HepG2 (cell line): ENCODE results near the gene SYT15B. TPM values are rescaled to one million over a fixed set of nuclear protein-coding genes. Genes with fewer than 3 reads are reported as not detected.
"Not testable (repeated sequence)": the region's sequence is repeated elsewhere in the genome, so short reads cannot be mapped to it uniquely, and the experiment has no call there.

ENCODE experiments used
- ATAC-seq: fragments of 200-7000 bp; cut with Tn5 transposase; 3 replicates; pipeline ENCODE4 v1.9.1; 2020; ENCODE audit warnings: mild to moderate bottlenecking, moderate library complexity
- BruUV-seq: library from RNA; stranded (reverse); fragments of 400-500 nt; replicated peaks from 2 replicates; lab custom pipeline; 2021; lab: Mats Ljungman, UMichigan
- CTCF ChIA-PET: fragments of 300-600 bp; formaldehyde crosslinking; extraction: SDS; loops from one replicate; lab custom pipeline; 2021; ENCODE audit warnings: low total read pairs, inconsistent platforms, low intra/inter-chr PET ratio; lab: Yijun Ruan, JAX
- POLR2A ChIA-PET: fragments of 350-600 bp; sonication (Branson Sonifier 250); formaldehyde crosslinking; loops from one replicate; lab custom pipeline; 2020; ENCODE audit warnings: antibody characterized with exemption, inconsistent platforms; lab: Yijun Ruan, JAX
- DNase-seq: peaks from one replicate; pipeline ENCODE4 v3.0.0-alpha.2; 2015; ENCODE audit warnings: low spot score
- FAIRE-seq: peaks from 3 replicates; lab custom pipeline; 2011; peaks lifted over from hg19 to GRCh38; lab: Jason Lieb, UNC
- H2AFZ ChIP-seq: one replicate; pipeline ENCODE4 v1.6.1; 2011; ENCODE audit warnings: low read length, inconsistent platforms
- H3K27ac ChIP-seq: fragments of 300-600 bp; 3 replicates; pipeline ENCODE4 v1.8.0; 2011; ENCODE audit warnings: mixed run types, mild to moderate bottlenecking, mixed read lengths, low read length, inconsistent platforms; ENCODE audit not compliant: insufficient read depth; ENCODE audit errors: extremely low read length
- H3K27me3 ChIP-seq, 2 experiments: fragments of 200-600 bp in 1 of 2; 2 replicates in 1 of 2; 3 replicates in 1 of 2; pipeline versions ENCODE4 v1.6.0 to v1.8.0; 2011; ENCODE audit warnings: low read length in 2 of 2, mild to moderate bottlenecking in 2 of 2, moderate library complexity in 2 of 2, inconsistent platforms in 1 of 2; ENCODE audit not compliant: insufficient read depth in 2 of 2, control insufficient read depth in 1 of 2
- H3K36me3 ChIP-seq, 2 experiments: fragments of 200-600 bp in 1 of 2; replicated peaks in 1 of 2; 2 replicates in 1 of 2; 3 replicates in 1 of 2; pipeline versions ENCODE4 v1.5.1 to v1.8.0; 2011; ENCODE audit warnings: low read length in 2 of 2, inconsistent platforms in 1 of 2; ENCODE audit not compliant: insufficient read depth in 2 of 2, control insufficient read depth in 1 of 2
- H3K4me1 ChIP-seq: 2 replicates; pipeline ENCODE4 v1.5.1; 2012; ENCODE audit warnings: low read length, inconsistent platforms; ENCODE audit not compliant: insufficient read depth
- H3K4me2 ChIP-seq: 2 replicates; pipeline ENCODE4 v1.6.0; 2011; ENCODE audit warnings: low read depth, low read length, inconsistent platforms
- H3K4me3 ChIP-seq, 3 experiments: fragments of 200-600 bp in 1 of 3; sonication (generic), shearing (Covaris generic) in 1 of 3; replicated peaks in 1 of 3; 2 replicates each; pipeline ENCODE4 v1.5.1; 2011 to 2016; ENCODE audit warnings: low read length in 3 of 3, inconsistent platforms in 2 of 3, low read depth in 2 of 3, mild to moderate bottlenecking in 2 of 3, control low read depth in 1 of 3, mixed read lengths in 1 of 3; ENCODE audit not compliant: insufficient read depth in 1 of 3
- H3K79me2 ChIP-seq: one replicate; pipeline ENCODE4 v1.6.1; 2011; ENCODE audit warnings: low read length, inconsistent platforms; ENCODE audit not compliant: insufficient read depth
- H3K9ac ChIP-seq: 2 replicates; pipeline ENCODE4 v1.6.0; 2011; ENCODE audit warnings: mild to moderate bottlenecking, low read depth, low read length, inconsistent platforms; ENCODE audit not compliant: insufficient read depth
- H3K9me3 ChIP-seq: 2 replicates; pipeline ENCODE4 v1.5.1; 2012; ENCODE audit warnings: mild to moderate bottlenecking, low read length
- H4K20me1 ChIP-seq: 2 replicates; pipeline ENCODE4 v1.6.0; 2011; ENCODE audit warnings: inconsistent platforms, mild to moderate bottlenecking, low read length, moderate library complexity; ENCODE audit not compliant: insufficient read depth
- CTCF ChIP-seq: sonication (generic); formaldehyde crosslinking; IDR thresholded peaks from 2 replicates; pipeline ENCODE4 v1.5.0; 2020; ENCODE audit warnings: mild to moderate bottlenecking, missing genetic modification reagents, moderate library complexity
- HMGXB4 ChIP-seq, 2 experiments: sonication (generic) in 1 of 2; formaldehyde crosslinking in 1 of 2; IDR thresholded peaks; 2 replicates each; pipeline versions ENCODE4 v1.4.0 to v1.6.1; 2018 to 2020; ENCODE audit warnings: missing genetic modification reagents in 2 of 2, borderline replicate concordance in 1 of 2, low read depth in 1 of 2, mild to moderate bottlenecking in 1 of 2, missing biosample characterization in 1 of 2
- SMC3 ChIP-seq: IDR thresholded peaks from 2 replicates; pipeline ENCODE4 v1.6.1; 2011; ENCODE audit warnings: low read length, improper control_type of control experiment
- STAG1 ChIP-seq: sonication (generic); formaldehyde crosslinking; IDR thresholded peaks from 2 replicates; pipeline ENCODE4 v1.4.0; 2020; ENCODE audit warnings: missing genetic modification reagents
- WGBS: methylation state at CpG from one replicate; pipeline ENCODE4 v1.1.6; 2017; ENCODE audit warnings: low lambda C conversion rate; 5-methylcytosine and 5-hydroxymethylcytosine counted together
- in situ Hi-C: cut with HindIII; loops from 2 replicates; pipeline ENCODE4 v1.10.0; 2017; ENCODE audit warnings: low pct_unique_long_range_greater_than_20kb; ENCODE audit not compliant: extremely low pct_ligation_motif_present
- intact Hi-C: fragments of 100-400 bp; cut with micrococcal nuclease; formaldehyde crosslinking; loops from one replicate; pipeline ENCODE4 v1.10.0; 2022; ENCODE audit not compliant: unreplicated experiment
- polyA plus RNA-seq, 8 experiments: library from polyadenylated mRNA; depleted of rRNA in 3 of 8; stranded (reverse) in 7 of 8; unstranded in 1 of 8; fragments of >200 nt; fragmentation: Illumina TruSeq in 4 of 8; extraction: Trizol in 4 of 8; gene quantifications; 2 replicates each; pipeline versions ENCODE4 v1.2.1 to v1.2.3, GENCODE V29; 2011 to 2016; ENCODE audit warnings: low read depth in 4 of 8, missing spikeins in 1 of 8, mixed read lengths in 1 of 8; ENCODE audit not compliant: insufficient read depth in 1 of 8
- total RNA-seq, 5 experiments: library from RNA; depleted of rRNA; stranded (reverse); fragments of >200 nt; fragmentation: Illumina TruSeq; extraction: Trizol; gene quantifications; 2 replicates each; pipeline ENCODE4 v1.2.3, GENCODE V29; 2016; ENCODE audit warnings: low read depth in 1 of 5

Gene SYT15B
- total and polyA plus RNA-seq, 2 of the 13 experiments (the other 11 are each of a cell fraction or from before 2014, with no cell fraction given), result not detected

GRCh38 chr10:47775361-47776231 lies 12.2 kb upstream of the SYT15B start:
- H3K4me2 ChIP-seq, result peak overlapping the region; percentile 42; the same call in 1 of the 2 replicates
- H3K27ac ChIP-seq, BruUV-seq, H3K4me1 ChIP-seq, H3K79me2 ChIP-seq, H4K20me1 ChIP-seq, H3K9ac ChIP-seq, POLR2A ChIA-PET, H3K36me3 ChIP-seq, H3K9me3 ChIP-seq, CTCF ChIA-PET, in situ Hi-C loops, intact Hi-C loops, H3K27me3 ChIP-seq, H2AFZ ChIP-seq, H3K4me3 ChIP-seq, FAIRE-seq: not testable (repeated sequence)
- peak; percentile 96 for ATAC-seq
- TF ChIP-seq SMC3, result peak; percentile 41; the same call in 1 of the 2 replicates
- peak in 1 of 2 experiments; percentile 69; a peak in 1 of 4 replicates for TF ChIP-seq HMGXB4 (CRISPR knock-in tag; IDR thresholded peaks at IDR 0.05; ENCODE audit: borderline replicate concordance in 1 of 2, low read depth in 1 of 2)
- TF ChIP-seq STAG1 (CRISPR knock-in tag), result peak; percentile 59
- TF ChIP-seq CTCF (CRISPR knock-in tag), result peak; percentile 64
- WGBS, result 0% methylated on average over 4 of the region's 6 CpGs
- peak; percentile 46 for DNase-seq

GRCh38 chr10:47770745-47771144 lies 7.4 kb upstream of the SYT15B start:
- BruUV-seq, intact Hi-C loops, CTCF ChIA-PET, H3K4me3 ChIP-seq, H4K20me1 ChIP-seq, H2AFZ ChIP-seq, FAIRE-seq, H3K4me1 ChIP-seq, H3K9ac ChIP-seq, H3K9me3 ChIP-seq, POLR2A ChIA-PET, in situ Hi-C loops, H3K27ac ChIP-seq, H3K4me2 ChIP-seq, H3K27me3 ChIP-seq, ATAC-seq, H3K36me3 ChIP-seq, DNase-seq, H3K79me2 ChIP-seq: not testable (repeated sequence)
- WGBS, result no CpG with 5 or more reads among the region's 2 CpGs

- intact Hi-C loops, POLR2A ChIA-PET, CTCF ChIA-PET, H4K20me1 ChIP-seq, in situ Hi-C loops, ATAC-seq, H3K79me2 ChIP-seq, DNase-seq, BruUV-seq, H3K9me3 ChIP-seq, H3K9ac ChIP-seq, FAIRE-seq, H3K36me3 ChIP-seq, H3K27me3 ChIP-seq, H3K4me2 ChIP-seq, H3K4me3 ChIP-seq, H3K4me1 ChIP-seq, H2AFZ ChIP-seq, H3K27ac ChIP-seq: not testable (repeated sequence)
- 42% methylated on average over 6 of the region's 7 CpGs for WGBS
Measured at GRCh38 chr10:47768578-47769115, 5.3 kb upstream of the SYT15B start.
